ENCODE measurements around the gene VSTM1. TPM values are rescaled to one million over a fixed set of nuclear protein-coding genes. Genes with fewer than 3 reads are reported as not detected.

VSTM1 gene
- total and polyA plus RNA-seq, 7 donors, result not detected

- WGBS, 2 donors, result 60 to 81% methylated on average over 5 of the region's 5 CpGs
- no peak for DNase-seq
- no peak for TF ChIP-seq EP300 (IDR thresholded peaks at IDR 0.05)
- no peak for TF ChIP-seq POLR2AphosphoS5 (IDR thresholded peaks at IDR 0.05)
- TF ChIP-seq POLR2A (IDR thresholded peaks at IDR 0.05), result no peak
- TF ChIP-seq CTCF (IDR thresholded peaks at IDR 0.05), result no peak
- H3K27ac ChIP-seq, result no peak overlapping the region
- intact Hi-C loops (cut with DNase I), result no loop called here
- H3K4me1 ChIP-seq, result no peaks in the 10 kb centered on the region
- H3K36me3 ChIP-seq, result no peaks in the 10 kb centered on the region
- H3K4me3 ChIP-seq, result no peak overlapping the region
- peaks cover 3 to 81% (median 38%) of the 10 kb centered on the region in 3 donors for H3K27me3 ChIP-seq
- H3K9me3 ChIP-seq, result no peaks in the 10 kb centered on the region
Measured at GRCh38 chr19:53999694-54000093, 64.0 kb downstream of the VSTM1 start.

GRCh38 chr19:53998223-53998622, 65.5 kb downstream of the VSTM1 start:
- intact Hi-C loops (cut with DNase I), result no loop called here
- Histone ChIP-seq H3K9me3 (no peaks in the 10 kb centered on the region), H3K27ac (no peak overlapping the region), H3K36me3 (no peaks in the 10 kb centered on the region), H3K4me3 (no peak overlapping the region), H3K27me3 (peaks cover 11 to 83% (median 40%) of the 10 kb centered on the region in 3 donors), H3K4me1 (no peaks in the 10 kb centered on the region)
- 47 to 61% methylated on average over 7 of the region's 7 CpGs for WGBS, 2 donors
- TF ChIP-seq POLR2A (IDR thresholded peaks at IDR 0.05), result no peak
- TF ChIP-seq POLR2AphosphoS5 (IDR thresholded peaks at IDR 0.05), result no peak
- no peak for TF ChIP-seq CTCF (IDR thresholded peaks at IDR 0.05)
- TF ChIP-seq EP300 (IDR thresholded peaks at IDR 0.05), result no peak
- DNase-seq, result no peak

- H3K27ac ChIP-seq, result no peak overlapping the region
- peaks cover 30 to 78% (median 56%) of the 10 kb centered on the region in 3 donors for H3K27me3 ChIP-seq
- WGBS, 2 donors, result 82 to 83% methylated on average over 5 of the region's 5 CpGs
- no peaks in the 10 kb centered on the region for H3K9me3 ChIP-seq
- DNase-seq, result no peak
- TF ChIP-seq POLR2A (IDR thresholded peaks at IDR 0.05), result no peak
- no peak for TF ChIP-seq CTCF (IDR thresholded peaks at IDR 0.05)
- no peak for TF ChIP-seq EP300 (IDR thresholded peaks at IDR 0.05)
- TF ChIP-seq POLR2AphosphoS5 (IDR thresholded peaks at IDR 0.05), result no peak
- no peaks in the 10 kb centered on the region for H3K36me3 ChIP-seq
- peaks cover 0 to 14% (median 10%) of the 10 kb centered on the region in 4 donors for H3K4me1 ChIP-seq
- no peak overlapping the region for H3K4me3 ChIP-seq
- intact Hi-C loops (cut with DNase I), result no loop called here
Measured at GRCh38 chr19:53994811-53995210, 68.9 kb downstream of the VSTM1 start.

GRCh38 chr19:53993448-53993847, 70.2 kb downstream of the VSTM1 start:
- no peak for DNase-seq
- intact Hi-C loops (cut with DNase I), result no loop called here
- peaks cover 30 to 67% (median 51%) of the 10 kb centered on the region in 3 donors for H3K27me3 ChIP-seq

More at GRCh38 chr19:53993448-53993847, 70.2 kb downstream of the VSTM1 start:
- H3K4me1 ChIP-seq, result peaks cover 0 to 15% (median 10%) of the 10 kb centered on the region in 4 donors
- TF ChIP-seq EP300 (IDR thresholded peaks at IDR 0.05) (no peak), POLR2A (IDR thresholded peaks at IDR 0.05) (no peak), POLR2AphosphoS5 (IDR thresholded peaks at IDR 0.05) (no peak), CTCF (IDR thresholded peaks at IDR 0.05) (no peak)
- H3K9me3 ChIP-seq, result no peaks in the 10 kb centered on the region
- H3K36me3 ChIP-seq, result no peaks in the 10 kb centered on the region
- H3K4me3 ChIP-seq, result no peak overlapping the region
- 59 to 77% methylated on average over 3 of the region's 3 CpGs for WGBS, 2 donors
- no peak overlapping the region for H3K27ac ChIP-seq

All from sigmoid colon (tissue), 7 donors.